GM13976 (cell line): Measurements from ENCODE around the gene ARHGAP31.

ENCODE experiments used
- DNase-seq: peaks from one replicate; pipeline ENCODE4 v3.0.0; 2012; ENCODE audit warnings: low spot score
- CTCF ChIP-seq: IDR thresholded peaks from 2 replicates; pipeline ENCODE4 v1.5.1; 2012; ENCODE audit warnings: borderline replicate concordance, mild to moderate bottlenecking; ENCODE audit not compliant: insufficient read depth; ENCODE audit errors: extremely low read depth, missing control alignments, control extremely low read depth
- in situ Hi-C: fragments of 300-500 bp; cut with MboI; formaldehyde crosslinking; loops from one replicate; pipeline ENCODE4 v1.12.0; 2022; ENCODE audit warnings: low sequenced_read_pairs, mixed read lengths, inconsistent platforms; ENCODE audit not compliant: unreplicated experiment

Gene ARHGAP31

DNA sequence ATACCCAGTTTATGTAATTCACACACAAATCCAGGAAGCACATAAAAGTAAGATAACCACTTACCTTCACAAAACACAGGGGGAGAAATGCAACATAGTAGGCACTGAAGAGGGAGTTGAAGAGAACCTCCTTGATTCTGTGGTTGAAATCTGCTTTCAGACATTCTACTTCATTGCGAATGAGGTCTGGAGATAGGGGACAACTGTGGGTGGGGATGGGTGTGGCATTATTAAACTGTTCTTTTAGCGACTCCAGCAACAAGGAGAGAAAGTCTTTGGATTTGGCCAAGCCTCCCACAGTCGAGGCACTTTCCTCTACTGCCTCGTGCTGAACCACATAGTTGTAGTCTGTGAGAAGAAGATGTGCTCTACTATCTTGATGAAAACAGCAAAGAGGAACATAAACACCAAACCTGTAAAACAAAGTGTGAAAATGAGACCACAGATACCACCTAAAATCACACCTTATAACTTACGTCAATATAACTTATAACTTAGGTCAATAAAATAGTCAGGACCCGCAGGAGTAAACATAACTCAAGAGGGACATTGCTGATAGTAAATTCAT lies 143.6 kb downstream of the ARHGAP31 start:
- DNase-seq = no peak
- no peak for TF ChIP-seq CTCF
- in situ Hi-C loops = no loop called here

DNA sequence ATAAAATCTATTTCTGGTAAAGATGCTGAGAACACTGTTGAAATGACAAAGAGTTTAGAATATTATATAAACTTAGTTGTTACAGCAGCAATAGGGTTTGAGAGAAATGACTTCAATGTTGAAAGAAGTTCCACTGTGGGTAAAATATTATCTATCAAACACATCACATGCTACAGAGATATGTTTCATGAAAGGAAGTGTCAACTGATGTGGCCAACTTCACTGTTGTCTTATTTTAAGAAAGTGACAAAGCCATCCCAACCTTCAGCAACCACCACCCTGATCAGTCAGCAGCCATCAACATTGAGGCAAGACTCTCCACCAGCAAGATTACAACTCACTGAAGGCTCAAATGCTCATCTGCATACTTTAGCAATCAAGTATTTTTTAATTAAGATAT lies 149.0 kb downstream of the ARHGAP31 start:
- in situ Hi-C loops = no loop called here
- no peak for TF ChIP-seq CTCF
- no peak for DNase-seq

GRCh38 chr3:119444590-119444989 lies 150.4 kb downstream of the ARHGAP31 start:
- in situ Hi-C loops = no loop called here
- no peak for TF ChIP-seq CTCF
- DNase-seq = no peak

DNA sequence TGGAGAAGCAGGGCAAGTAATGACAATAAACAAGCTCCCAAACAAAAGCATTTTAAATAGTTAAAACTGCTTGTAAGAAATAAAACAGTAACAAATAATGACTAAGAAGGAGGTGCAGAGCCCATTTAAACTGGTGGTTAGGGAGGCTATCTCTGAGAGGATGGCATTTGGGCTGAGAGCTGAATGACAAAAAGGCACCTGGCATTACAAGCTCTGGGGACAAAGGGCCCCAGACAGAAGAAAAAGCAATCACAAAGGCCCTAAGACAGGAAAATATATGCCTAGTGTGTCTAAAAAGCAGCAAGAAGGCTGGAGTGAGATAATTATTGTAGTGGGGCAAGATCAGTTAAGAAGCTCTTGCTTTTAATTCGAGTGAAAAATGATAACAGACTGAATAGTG lies 159.6 kb downstream of the ARHGAP31 start:
- TF ChIP-seq CTCF = no peak
- no peak for DNase-seq
- in situ Hi-C loops = no loop called here

- in situ Hi-C loops = no loop called here
- no peak for TF ChIP-seq CTCF
- no peak for DNase-seq
Measured at GRCh38 chr3:119456469-119456868, 162.3 kb downstream of the ARHGAP31 start.

- in situ Hi-C loops = no loop called here
- no peak for DNase-seq
- no peak for TF ChIP-seq CTCF
Measured at GRCh38 chr3:119457246-119457645, 163.1 kb downstream of the ARHGAP31 start.
